ENCODE results near the gene PRPF40A.

Gene PRPF40A

GRCh38 chr2:152716805-152717227 is 445 bp downstream of the PRPF40A start:
- no peak for DNase-seq

- no peak for DNase-seq
These were observed 1.3 kb downstream of the PRPF40A start for GRCh38 chr2:152715854-152716428.

- DNase-seq, result no peak
These were observed 2.1 kb downstream of the PRPF40A start for GRCh38 chr2:152715112-152715511.

- DNase-seq, result no peak
These were observed 6.5 kb downstream of the PRPF40A start for GRCh38 chr2:152710713-152711112.

GRCh38 chr2:152708742-152709141 is 8.5 kb downstream of the PRPF40A start:
- DNase-seq, result no peak

- no peak for DNase-seq
These were observed 10.7 kb downstream of the PRPF40A start for GRCh38 chr2:152706477-152707021.

- no peak for DNase-seq
These were observed 16.1 kb downstream of the PRPF40A start for GRCh38 chr2:152701198-152701597.

- DNase-seq, result no peak
These were observed 20.8 kb downstream of the PRPF40A start for GRCh38 chr2:152696476-152696875.

- DNase-seq, result no peak
These were observed 21.5 kb downstream of the PRPF40A start for GRCh38 chr2:152695763-152696162.

- DNase-seq, result no peak
These were observed 23.1 kb downstream of the PRPF40A start for GRCh38 chr2:152694161-152694661.

GRCh38 chr2:152693033-152693432 is 24.2 kb downstream of the PRPF40A start:
- DNase-seq, result no peak

- DNase-seq, result no peak
These were observed 30.9 kb downstream of the PRPF40A start for GRCh38 chr2:152686321-152686720.

- no peak for DNase-seq
These were observed 33.9 kb downstream of the PRPF40A start for GRCh38 chr2:152683400-152683799.

GRCh38 chr2:152682663-152683062 is 34.6 kb downstream of the PRPF40A start:
- DNase-seq, result no peak

GRCh38 chr2:152678808-152679207 is 38.5 kb downstream of the PRPF40A start:
- no peak for DNase-seq

GRCh38 chr2:152676461-152676860 is 40.8 kb downstream of the PRPF40A start:
- no peak for DNase-seq

- DNase-seq, result no peak
These were observed 42.9 kb downstream of the PRPF40A start for GRCh38 chr2:152674334-152674733.

- DNase-seq, result no peak
These were observed 52.5 kb downstream of the PRPF40A start for GRCh38 chr2:152664725-152665124.

- DNase-seq, result no peak
These were observed 56.2 kb downstream of the PRPF40A start for GRCh38 chr2:152661076-152661475.

GRCh38 chr2:152658221-152658620 is 59.0 kb downstream of the PRPF40A start:
- no peak for DNase-seq

- DNase-seq, result no peak
These were observed 60.2 kb downstream of the PRPF40A start for GRCh38 chr2:152657043-152657442.

GRCh38 chr2:152655880-152656279 is 61.4 kb downstream of the PRPF40A start:
- no peak for DNase-seq

- DNase-seq, result no peak
These were observed 65.4 kb downstream of the PRPF40A start for GRCh38 chr2:152651834-152652233.

- no peak for DNase-seq
These were observed 66.4 kb downstream of the PRPF40A start for GRCh38 chr2:152650768-152651371.

- DNase-seq, result no peak
These were observed 67.3 kb downstream of the PRPF40A start for GRCh38 chr2:152649997-152650396.
